ENCODE data around the gene ALDH2. TPM values are rescaled to one million over a fixed set of nuclear protein-coding genes. Genes with fewer than 3 reads are reported as not detected.
A peak's percentile ranks its signal among the peaks of the same experiment; 100 is the strongest.

The ALDH2 gene
- polyA plus RNA-seq, 1 experiment: 48.8 TPM

DNA sequence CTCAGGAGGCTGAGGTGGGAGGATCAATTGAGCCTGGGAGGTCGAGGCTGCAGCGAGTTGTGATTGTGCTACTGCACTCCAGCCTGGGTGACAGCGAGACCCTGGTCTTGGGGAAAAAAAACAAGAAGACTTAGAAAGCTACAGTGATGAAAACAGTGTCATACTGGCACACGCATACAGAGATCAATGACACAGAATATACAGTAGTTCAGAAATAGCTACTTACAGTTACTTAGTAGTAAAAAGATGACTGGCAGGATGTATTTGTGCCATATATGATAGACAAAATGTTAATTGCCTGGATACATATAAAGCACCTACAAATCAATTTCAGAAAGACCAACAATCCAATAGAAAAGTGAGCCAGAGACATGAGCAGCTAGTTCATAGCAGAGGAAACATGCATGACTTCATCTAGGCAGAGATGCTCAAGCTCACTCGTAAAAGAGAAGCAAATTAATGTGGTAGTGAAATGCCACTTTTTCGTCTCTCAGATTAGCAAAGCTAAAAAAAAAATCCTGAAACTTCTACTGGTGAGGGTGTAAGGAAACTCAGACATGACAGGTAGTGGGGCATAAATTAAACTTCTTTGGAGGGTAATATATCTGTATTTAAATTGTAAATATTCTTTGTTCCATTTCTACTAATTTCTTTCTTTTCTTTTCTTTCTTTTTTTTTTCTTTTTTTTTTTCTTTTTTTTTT, 2.5 kb upstream of the ALDH2 start:
- ChIA-PET POLR2A (no interaction called here), CTCF (interaction anchor here (0.7 to 5.6 kb wide), 4 partner anchors 11 to 49 kb away, joined by 4 to 29 read pairs (median 14); no protein-coding TSS in a partner anchor)
- TF ChIP-seq, protein P1, sequence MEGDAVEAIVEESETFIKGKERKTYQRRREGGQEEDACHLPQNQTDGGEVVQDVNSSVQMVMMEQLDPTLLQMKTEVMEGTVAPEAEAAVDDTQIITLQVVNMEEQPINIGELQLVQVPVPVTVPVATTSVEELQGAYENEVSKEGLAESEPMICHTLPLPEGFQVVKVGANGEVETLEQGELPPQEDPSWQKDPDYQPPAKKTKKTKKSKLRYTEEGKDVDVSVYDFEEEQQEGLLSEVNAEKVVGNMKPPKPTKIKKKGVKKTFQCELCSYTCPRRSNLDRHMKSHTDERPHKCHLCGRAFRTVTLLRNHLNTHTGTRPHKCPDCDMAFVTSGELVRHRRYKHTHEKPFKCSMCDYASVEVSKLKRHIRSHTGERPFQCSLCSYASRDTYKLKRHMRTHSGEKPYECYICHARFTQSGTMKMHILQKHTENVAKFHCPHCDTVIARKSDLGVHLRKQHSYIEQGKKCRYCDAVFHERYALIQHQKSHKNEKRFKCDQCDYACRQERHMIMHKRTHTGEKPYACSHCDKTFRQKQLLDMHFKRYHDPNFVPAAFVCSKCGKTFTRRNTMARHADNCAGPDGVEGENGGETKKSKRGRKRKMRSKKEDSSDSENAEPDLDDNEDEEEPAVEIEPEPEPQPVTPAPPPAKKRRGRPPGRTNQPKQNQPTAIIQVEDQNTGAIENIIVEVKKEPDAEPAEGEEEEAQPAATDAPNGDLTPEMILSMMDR (IDR thresholded peaks at IDR 0.05; ENCODE audit: insufficient read depth, low read depth, low read length): no peak
- H3K4me3 ChIP-seq (ENCODE audit: low read depth, low read length): no peak overlapping the region
- H3K27me3 ChIP-seq (ENCODE audit: control insufficient read depth, insufficient read depth, low read length): no peaks in the 10 kb centered on the region
- no peaks in the 10 kb centered on the region for H3K36me3 ChIP-seq (ENCODE audit: control insufficient read depth, insufficient read depth, low read length)
- DNase-seq (ENCODE audit: low read depth): no peak

DNA sequence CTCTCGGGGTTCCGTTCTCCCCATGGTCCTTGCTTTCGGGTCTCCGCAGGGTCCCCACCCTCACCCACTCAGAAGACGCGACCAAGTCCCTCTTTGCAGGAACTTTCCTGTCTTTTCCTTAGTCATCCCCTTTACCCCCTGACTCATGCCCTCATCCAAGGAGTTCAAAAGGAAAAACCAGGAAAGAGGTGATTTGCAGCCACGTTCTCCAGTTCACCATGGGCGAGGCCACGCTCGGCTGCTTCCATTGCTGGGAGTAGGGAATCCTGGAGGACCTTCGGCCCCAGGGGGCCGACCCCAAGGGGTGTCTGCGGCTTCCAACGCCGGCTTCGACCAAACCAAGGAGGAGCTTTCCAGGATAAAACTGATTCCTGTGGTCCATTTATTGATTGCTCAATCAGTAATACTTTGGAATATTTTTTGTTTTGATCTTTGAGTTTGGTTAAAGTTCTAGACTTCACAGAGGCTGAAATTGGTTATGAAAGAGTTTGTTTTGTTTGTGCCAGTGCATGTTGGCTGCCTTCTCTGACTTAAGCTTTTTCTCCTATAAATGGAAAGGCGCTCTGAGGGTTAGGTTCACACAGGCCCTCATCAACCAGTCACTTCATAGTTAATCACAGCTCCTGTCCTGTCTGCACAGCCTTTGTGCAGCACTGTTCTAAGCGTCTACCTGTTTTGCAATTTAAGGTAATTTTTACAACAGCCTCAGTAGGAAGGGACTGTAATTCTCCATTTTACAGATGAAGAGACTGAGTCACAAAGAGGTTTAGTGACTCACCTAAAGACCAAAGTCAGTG, 827 bp downstream of the ALDH2 start:
- peak overlapping the region; percentile 73 for H3K4me3 ChIP-seq (ENCODE audit: low read depth, low read length)
- CTCF ChIA-PET: interaction anchor here (1.9 to 2.1 kb wide), 2 partner anchors 14 to 46 kb away, joined by 8 to 9 read pairs; no protein-coding TSS in a partner anchor
- POLR2A ChIA-PET: no interaction called here
- DNase-seq (ENCODE audit: low read depth): no peak
- H3K27me3 ChIP-seq (ENCODE audit: control insufficient read depth, insufficient read depth, low read length): no peaks in the 10 kb centered on the region
- no peaks in the 10 kb centered on the region for H3K36me3 ChIP-seq (ENCODE audit: control insufficient read depth, insufficient read depth, low read length)
- TF ChIP-seq, protein P1 (IDR thresholded peaks at IDR 0.05; ENCODE audit: insufficient read depth, low read depth, low read length): no peak

DNA sequence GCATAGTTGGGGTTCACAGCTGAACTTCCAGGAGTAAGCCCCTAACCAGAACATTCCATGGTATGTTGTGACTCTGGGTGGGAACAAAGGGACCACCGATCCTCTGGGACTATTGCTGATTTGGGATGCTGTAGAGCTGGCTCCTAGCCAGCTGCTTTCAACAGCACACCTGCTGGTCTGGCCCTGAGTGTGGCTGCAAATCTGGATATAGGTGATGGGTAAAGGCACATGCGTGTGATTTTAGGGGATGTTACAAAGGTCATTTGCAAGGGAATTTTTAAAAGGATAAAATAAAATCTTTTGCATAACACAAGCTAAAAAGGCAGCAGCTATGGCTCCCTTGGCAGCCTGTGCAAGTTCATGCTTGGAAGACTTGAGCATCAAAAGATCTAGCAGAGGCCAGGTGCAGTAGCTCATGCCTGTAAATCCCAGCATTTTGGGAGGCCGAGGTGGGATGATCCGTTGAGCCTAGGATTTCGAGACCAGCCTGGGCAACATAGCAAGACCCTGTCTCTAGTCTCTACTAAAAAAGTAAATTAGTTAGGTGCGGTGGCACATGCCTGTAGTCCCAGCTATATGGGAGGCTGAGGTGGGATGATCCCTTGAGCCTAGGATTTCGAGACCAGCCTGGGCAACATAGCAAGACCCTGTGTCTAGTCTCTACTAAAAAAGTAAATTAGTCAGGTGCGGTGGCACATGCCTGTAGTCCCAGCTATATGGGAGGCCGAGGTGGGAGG, 1.6 kb downstream of the ALDH2 start:
- H3K4me3 ChIP-seq (ENCODE audit: low read depth, low read length): peak overlapping the region; percentile 73
- no peak for DNase-seq (ENCODE audit: low read depth)
- TF ChIP-seq, protein P1 (IDR thresholded peaks at IDR 0.05; ENCODE audit: insufficient read depth, low read depth, low read length): no peak
- ChIA-PET POLR2A (interaction anchor here (0.6 kb wide), 1 partner anchor 556 kb away, joined by 3 read pairs; no protein-coding TSS in a partner anchor), CTCF (interaction anchor here (0.7 to 2.1 kb wide), 4 partner anchors 9 to 215 kb away, joined by 3 to 9 read pairs (median 6); no protein-coding TSS in a partner anchor)
- no peaks in the 10 kb centered on the region for H3K27me3 ChIP-seq (ENCODE audit: control insufficient read depth, insufficient read depth, low read length)
- H3K36me3 ChIP-seq (ENCODE audit: control insufficient read depth, insufficient read depth, low read length): no peaks in the 10 kb centered on the region

DNA sequence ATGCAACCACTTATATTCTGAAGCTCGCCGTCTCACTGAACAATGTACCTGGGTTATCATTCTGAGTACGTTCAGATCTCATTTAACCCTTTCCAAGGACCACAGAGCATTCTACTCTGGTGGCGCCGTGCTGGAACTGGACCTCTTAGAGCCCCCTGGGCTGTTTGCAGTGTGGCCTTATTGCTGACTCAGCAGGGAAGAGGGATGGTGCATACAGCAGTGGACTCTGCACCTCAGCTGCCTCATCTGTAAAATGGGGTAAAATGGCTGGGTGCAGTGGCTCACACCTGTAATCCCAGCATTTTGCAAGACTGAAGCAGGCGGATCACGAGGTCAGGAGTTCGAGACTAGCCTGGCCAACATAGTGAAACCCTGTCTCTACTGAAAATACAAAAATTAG, 2.9 kb downstream of the ALDH2 start:
- Histone ChIP-seq H3K4me3 (ENCODE audit: low read depth, low read length) (no peak overlapping the region), H3K36me3 (ENCODE audit: control insufficient read depth, insufficient read depth, low read length) (no peaks in the 10 kb centered on the region), H3K27me3 (ENCODE audit: control insufficient read depth, insufficient read depth, low read length) (no peaks in the 10 kb centered on the region)
- DNase-seq (ENCODE audit: low read depth): no peak
- TF ChIP-seq, protein P1 (IDR thresholded peaks at IDR 0.05; ENCODE audit: insufficient read depth, low read depth, low read length): no peak
- ChIA-PET CTCF (interaction anchor here (1.1 to 1.2 kb wide), 2 partner anchors 16 to 43 kb away, joined by 3 to 6 read pairs; no protein-coding TSS in a partner anchor), POLR2A (interaction anchor here (0.6 kb wide), 1 partner anchor 56 kb away, joined by 10 read pairs; no protein-coding TSS in a partner anchor)
